Measurements from ENCODE around the gene DOCK2.
"Not testable (repeated sequence)": the region's sequence is repeated elsewhere in the genome, so short reads cannot be mapped to it uniquely, and the experiment has no call there.

The DOCK2 gene

DNA sequence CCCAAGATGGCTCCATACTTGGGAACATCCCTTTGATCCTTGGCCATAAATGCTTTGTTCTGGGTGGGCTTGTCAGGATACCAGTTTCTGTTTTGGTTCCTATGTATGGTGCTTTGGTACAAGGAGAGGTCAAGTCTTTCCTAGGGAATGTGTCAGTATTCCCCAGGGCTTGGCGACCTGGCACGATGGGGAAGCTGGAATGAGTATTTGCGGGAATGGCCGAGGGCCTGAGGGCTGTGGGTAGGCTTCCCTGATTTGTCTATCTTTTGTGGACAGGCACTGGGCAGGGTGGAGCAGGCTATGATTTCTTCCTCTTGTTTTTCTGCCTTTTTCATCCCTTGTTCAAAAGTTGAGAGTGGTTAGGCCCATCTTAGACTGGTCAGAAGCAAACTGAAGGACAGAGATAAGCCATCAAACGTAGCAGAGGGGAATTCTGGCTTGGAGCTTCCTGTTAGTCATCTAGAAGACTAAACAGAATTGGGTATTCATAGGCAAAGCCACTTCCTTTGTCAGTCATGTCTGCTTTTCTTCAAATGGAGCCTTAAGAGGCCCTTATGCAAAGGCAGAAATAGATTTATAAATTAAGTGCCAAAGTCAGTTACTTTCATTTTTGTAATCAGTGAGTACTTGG is 13.7 kb downstream of the DOCK2 start:
- Mint-ChIP-seq H3K27me3 (no peaks in the 10 kb centered on the region), H3K36me3 (peaks cover 26% of the 10 kb centered on the region), H3K4me3 (peak overlapping the region; percentile 70), H3K27ac (peak overlapping the region; percentile 95), H3K9me3 (no peaks in the 10 kb centered on the region), H3K4me1 (peaks cover 86% of the 10 kb centered on the region)
- no peak for DNase-seq (ENCODE audit: low spot score in 2 of 2)
- peak; percentile 59 for ATAC-seq (ENCODE audit: low read depth)

DNA sequence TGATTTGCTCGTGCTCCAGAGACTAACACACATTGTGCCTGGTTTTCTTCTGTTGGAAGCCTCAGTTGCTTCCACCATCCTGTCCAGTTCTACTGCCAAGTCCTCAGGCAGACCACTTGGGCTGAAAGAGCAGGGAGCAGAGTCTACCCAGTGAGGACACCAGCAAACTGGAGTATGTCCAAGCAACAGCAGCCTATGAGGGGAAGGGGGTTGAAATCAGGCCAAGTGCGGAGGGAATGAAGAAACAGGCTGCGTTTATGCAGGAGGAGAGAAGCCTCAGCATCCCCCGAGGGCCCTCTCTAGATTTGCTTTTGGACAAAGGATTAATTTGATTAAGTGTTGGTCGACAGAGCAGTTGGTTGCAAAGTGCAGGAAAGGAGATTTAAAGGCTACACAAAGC is 14.5 kb downstream of the DOCK2 start:
- H3K4me1 Mint-ChIP-seq: peaks cover 82% of the 10 kb centered on the region
- peak overlapping the region; percentile 95 for H3K27ac Mint-ChIP-seq
- peaks cover 29% of the 10 kb centered on the region for H3K36me3 Mint-ChIP-seq
- no peaks in the 10 kb centered on the region for H3K27me3 Mint-ChIP-seq
- H3K4me3 Mint-ChIP-seq: peak overlapping the region; percentile 49
- ATAC-seq (ENCODE audit: low read depth) (no peak), DNase-seq (ENCODE audit: low spot score in 2 of 2) (no peak)
- no peaks in the 10 kb centered on the region for H3K9me3 Mint-ChIP-seq

DNA sequence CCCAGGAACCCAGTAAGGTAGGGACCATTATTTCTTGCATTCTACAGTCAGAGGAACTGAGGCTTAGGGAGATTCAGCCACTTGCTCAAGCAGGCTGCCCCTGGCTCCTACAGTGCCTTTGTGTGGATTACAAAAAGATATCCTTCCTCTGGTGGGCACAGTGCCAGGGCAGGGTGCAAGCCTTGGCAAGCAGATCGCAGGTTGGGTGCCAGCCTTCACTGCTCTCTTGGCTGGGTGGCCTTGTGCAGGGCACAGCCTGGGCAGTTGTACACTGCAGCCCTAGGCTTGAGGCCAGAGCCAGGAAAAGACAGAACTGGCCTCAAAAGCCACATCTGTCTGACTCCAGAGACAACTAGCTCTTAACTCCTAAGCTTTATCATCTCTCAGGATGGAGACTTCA is 15.0 kb downstream of the DOCK2 start:
- peaks cover 81% of the 10 kb centered on the region for H3K4me1 Mint-ChIP-seq
- H3K27ac Mint-ChIP-seq: peak overlapping the region; percentile 95
- no peak overlapping the region for H3K4me3 Mint-ChIP-seq
- H3K27me3 Mint-ChIP-seq: no peaks in the 10 kb centered on the region
- ATAC-seq (ENCODE audit: low read depth): no peak
- H3K9me3 Mint-ChIP-seq: no peaks in the 10 kb centered on the region
- peaks cover 29% of the 10 kb centered on the region for H3K36me3 Mint-ChIP-seq
- no peak for DNase-seq (ENCODE audit: low spot score in 2 of 2)

DNA sequence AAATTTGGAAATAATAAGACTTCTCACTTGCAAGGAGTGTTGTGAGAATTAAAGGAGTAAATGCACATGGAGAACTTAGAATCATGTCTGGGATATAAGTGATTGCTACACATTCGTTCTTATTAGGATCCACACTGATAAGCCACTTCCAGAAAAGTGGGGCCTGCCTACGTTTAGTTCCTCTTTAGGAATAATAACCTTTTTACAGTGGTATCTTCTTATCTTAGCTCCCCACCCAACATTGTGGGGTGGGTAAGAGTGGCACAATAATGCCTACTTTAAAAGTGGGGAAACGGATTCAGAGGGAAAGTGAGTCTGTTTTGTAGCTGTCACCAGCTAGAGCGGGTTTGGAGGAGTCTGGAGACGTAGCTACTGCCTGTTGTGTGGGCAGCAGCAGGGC is 16.0 kb downstream of the DOCK2 start:
- Mint-ChIP-seq H3K9me3 (no peaks in the 10 kb centered on the region), H3K4me3 (no peak overlapping the region), H3K27ac (peak overlapping the region; percentile 70), H3K36me3 (peaks cover 27% of the 10 kb centered on the region), H3K27me3 (no peaks in the 10 kb centered on the region), H3K4me1 (peaks cover 71% of the 10 kb centered on the region)
- ATAC-seq (ENCODE audit: low read depth) (no peak), DNase-seq (ENCODE audit: low spot score in 2 of 2) (no peak)

DNA sequence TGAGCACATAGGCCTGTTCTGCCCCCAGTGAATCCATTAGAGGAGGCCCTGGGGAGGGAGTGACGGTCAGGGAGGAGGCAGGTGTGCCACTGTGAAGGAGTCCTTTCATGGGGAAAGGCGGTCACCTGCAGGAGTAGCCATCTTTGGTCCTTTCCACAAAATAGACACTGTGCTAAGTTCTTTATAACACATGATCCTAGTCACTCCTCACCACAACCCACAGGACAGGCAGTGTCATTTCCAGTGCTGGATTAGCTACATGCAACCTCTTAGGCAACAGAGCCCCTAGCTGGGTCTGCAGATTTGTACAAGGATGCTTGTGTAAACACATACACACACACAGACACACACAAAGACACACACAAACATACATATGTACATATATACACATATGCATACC is 18.3 kb downstream of the DOCK2 start:
- no peaks in the 10 kb centered on the region for H3K27me3 Mint-ChIP-seq
- peaks cover 33% of the 10 kb centered on the region for H3K36me3 Mint-ChIP-seq
- H3K27ac Mint-ChIP-seq: peak overlapping the region; percentile 67
- no peaks in the 10 kb centered on the region for H3K9me3 Mint-ChIP-seq
- ATAC-seq (ENCODE audit: low read depth) (no peak), DNase-seq (ENCODE audit: low spot score in 2 of 2) (no peak)
- H3K4me3 Mint-ChIP-seq: no peak overlapping the region
- H3K4me1 Mint-ChIP-seq: peaks cover 53% of the 10 kb centered on the region

DNA sequence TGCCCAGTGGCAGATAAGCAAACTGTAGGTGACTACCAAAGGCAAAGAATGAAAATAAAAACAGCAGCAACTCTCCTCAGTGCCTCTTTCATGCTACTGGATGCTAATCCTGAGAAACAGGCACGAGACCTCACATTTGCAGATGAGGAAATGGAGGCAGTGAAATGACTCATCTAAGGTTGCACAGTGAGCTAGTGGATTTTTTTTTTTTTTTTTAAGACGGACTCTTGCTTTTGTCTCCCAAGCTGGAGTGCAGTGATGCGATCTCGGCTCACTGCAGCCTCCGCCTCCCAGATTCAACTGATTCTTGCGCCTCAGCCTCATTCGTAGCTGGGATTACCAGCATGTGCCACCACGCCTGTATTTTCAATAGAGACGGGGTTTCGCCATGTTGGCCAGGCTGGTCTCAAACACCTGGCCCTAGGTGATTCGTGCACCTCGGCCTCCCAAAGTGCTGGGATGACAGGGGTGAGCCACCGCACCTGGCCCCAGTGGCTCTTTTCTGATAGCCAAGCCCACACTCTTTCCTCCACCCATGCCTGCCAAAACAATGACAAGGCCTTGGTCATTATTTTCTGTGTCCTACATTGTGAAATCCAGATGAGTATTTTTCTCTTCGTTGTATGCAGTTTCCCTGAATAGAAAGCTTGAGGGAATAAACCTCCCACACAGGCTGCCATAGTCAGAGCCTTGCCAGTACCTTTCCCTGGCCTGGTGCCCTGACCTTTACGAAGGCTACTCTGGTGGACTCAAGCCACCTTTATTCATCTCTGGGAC is 19.2 kb downstream of the DOCK2 start:
- Mint-ChIP-seq H3K9me3 (peaks cover under 1% of the 10 kb centered on the region), H3K27me3 (no peaks in the 10 kb centered on the region), H3K27ac (peak overlapping the region; percentile 67), H3K36me3 (peaks cover 38% of the 10 kb centered on the region), H3K4me1 (peaks cover 44% of the 10 kb centered on the region), H3K4me3 (peak overlapping the region; percentile 11)
- DNase-seq (ENCODE audit: low spot score in 2 of 2) (no peak), ATAC-seq (ENCODE audit: low read depth) (peak; percentile 49)

DNA sequence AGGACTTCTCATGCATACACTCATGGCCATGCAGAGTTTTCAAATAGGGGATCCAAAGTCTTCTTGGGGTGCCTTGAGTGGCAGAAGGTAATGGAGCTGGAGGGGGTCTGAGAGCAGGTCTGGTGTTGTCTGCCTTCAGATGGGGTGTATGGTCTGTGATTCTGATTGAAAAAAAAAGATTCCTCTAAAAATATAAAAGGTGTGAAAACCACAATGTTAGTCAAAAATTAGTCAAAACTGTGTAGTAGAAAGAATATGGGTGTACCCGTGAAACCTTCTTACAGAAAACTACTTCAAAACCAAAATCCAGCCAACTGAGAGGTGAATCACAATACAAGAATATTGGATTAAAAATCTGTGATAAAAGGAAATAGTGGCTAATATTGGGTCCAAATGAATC is 20.1 kb downstream of the DOCK2 start:
- Mint-ChIP-seq H3K36me3 (peaks cover 43% of the 10 kb centered on the region), H3K27ac (peak overlapping the region; percentile 67), H3K4me3 (no peak overlapping the region)

DNA sequence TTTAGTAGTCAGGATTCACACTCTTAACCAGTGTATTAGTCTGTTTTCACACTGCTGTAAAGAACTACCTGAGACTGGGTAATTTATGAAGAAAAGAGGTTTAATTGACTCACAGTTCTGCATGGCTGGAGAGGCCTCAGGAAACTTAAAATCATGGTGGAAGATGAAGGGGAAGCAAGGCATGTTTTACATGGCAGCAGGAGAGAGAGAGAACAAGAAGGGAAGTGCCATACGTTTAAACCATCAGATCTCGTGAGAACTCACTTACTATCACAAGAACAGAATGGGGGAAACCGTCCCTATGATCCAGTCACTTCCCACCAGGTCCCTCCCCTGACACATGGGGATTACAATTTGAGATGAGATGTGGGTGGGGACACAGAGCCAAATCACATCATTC is 25.4 kb downstream of the DOCK2 start:
- Mint-ChIP-seq H3K4me1 (peaks cover 21% of the 10 kb centered on the region), H3K36me3 (peaks cover 44% of the 10 kb centered on the region)
- H3K27me3 Mint-ChIP-seq; H3K4me3 Mint-ChIP-seq; ATAC-seq (ENCODE audit: low read depth); DNase-seq (ENCODE audit: low spot score in 2 of 2); H3K9me3 Mint-ChIP-seq; H3K27ac Mint-ChIP-seq: not testable (repeated sequence)

More for the DNA sequence above, 20.1 kb downstream of the DOCK2 start:
- peaks cover 39% of the 10 kb centered on the region for H3K4me1 Mint-ChIP-seq
- DNase-seq (ENCODE audit: low spot score in 2 of 2) (no peak), ATAC-seq (ENCODE audit: low read depth) (no peak)
- peaks cover 5% of the 10 kb centered on the region for H3K9me3 Mint-ChIP-seq
- no peaks in the 10 kb centered on the region for H3K27me3 Mint-ChIP-seq

DNA sequence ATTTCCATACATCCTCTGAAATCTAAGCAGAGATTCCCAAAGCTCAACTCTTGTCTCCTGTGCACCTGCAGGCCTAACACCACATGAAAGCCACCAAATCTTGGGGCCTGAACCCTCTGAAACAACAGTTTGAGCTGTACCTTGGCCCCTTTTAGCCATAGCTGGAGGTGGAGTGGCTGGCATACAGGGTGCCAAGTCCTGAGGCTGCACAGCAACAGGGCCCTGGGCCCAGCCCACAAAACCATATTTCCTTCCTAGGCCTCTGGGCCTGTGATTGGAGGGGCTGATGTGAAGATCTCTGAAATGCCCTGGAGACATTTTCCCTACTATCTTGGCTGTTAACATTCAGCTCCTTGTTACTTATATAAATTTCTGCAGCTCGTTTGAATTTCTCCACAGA is 26.5 kb downstream of the DOCK2 start:
- no peak overlapping the region for H3K4me3 Mint-ChIP-seq

DNA sequence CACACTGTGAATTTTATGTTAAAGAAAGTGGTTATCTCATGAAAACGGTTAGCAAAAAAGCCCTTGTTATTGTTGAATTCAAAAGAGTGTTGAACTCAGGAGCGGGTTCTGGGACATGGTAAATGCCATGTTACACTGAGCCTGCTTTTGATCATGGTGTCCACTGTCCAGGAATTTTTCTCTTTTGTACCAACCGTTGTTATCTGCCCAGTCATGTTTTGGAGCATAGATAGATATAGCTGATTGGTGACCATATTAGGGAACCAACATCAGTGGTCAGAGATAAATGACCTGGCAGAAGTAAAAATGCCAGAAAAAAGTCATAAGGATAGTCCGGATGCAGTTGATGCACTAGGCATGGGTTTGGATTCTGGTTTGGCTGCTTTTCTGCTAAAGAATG is 29.3 kb downstream of the DOCK2 start:
- peaks cover 7% of the 10 kb centered on the region for H3K9me3 Mint-ChIP-seq
- peaks cover 39% of the 10 kb centered on the region for H3K36me3 Mint-ChIP-seq
- H3K27me3 Mint-ChIP-seq: no peaks in the 10 kb centered on the region
- no peak overlapping the region for H3K27ac Mint-ChIP-seq
- DNase-seq (ENCODE audit: low spot score in 2 of 2) (no peak), ATAC-seq (ENCODE audit: low read depth) (no peak)
- no peak overlapping the region for H3K4me3 Mint-ChIP-seq
- peaks cover 48% of the 10 kb centered on the region for H3K4me1 Mint-ChIP-seq

More for the DNA sequence above, 26.5 kb downstream of the DOCK2 start:
- DNase-seq (ENCODE audit: low spot score in 2 of 2) (no peak), ATAC-seq (ENCODE audit: low read depth) (no peak)
- Mint-ChIP-seq H3K9me3 (peaks cover 8% of the 10 kb centered on the region), H3K27me3 (no peaks in the 10 kb centered on the region), H3K4me1 (peaks cover 30% of the 10 kb centered on the region), H3K27ac (no peak overlapping the region), H3K36me3 (peaks cover 43% of the 10 kb centered on the region)

DNA sequence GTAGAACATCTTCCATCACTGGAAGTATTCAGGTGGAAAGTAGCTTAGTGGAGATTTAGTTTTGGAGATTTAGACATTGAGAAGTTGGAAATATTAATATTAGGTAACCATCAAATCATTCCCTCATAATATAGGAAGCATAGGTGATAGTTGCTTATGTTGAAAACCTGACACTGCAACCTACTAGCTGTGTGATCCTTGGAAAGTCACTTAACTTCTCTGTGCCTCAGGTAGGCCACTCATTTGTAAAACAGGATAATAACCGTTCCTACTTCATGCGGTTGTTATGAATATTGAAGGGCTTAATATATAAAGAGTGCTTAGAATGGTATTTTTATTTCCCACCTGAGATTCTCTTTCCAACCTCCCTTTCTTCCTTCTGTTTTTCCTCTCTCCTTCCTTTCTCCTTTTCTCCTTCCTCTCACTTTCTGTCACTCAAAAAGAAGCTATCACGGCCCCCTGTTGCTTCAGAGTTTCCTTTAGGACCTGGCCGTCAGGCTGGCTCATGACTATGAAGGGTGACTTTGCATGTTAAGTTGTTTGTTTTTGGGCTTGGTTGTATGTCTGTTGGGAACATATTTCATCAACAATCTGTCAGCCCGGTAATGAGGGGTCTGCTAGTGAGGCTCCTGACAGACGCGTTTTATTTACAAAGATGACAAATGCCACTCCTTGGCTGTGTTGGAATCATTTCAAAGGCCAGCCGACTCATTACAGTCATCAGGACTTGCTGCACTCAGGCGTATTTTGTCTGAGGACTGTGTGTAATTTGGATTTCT is 31.0 kb downstream of the DOCK2 start:
- Mint-ChIP-seq H3K36me3 (peaks cover 25% of the 10 kb centered on the region), H3K4me3 (no peak overlapping the region), H3K27ac (peak overlapping the region; percentile 54), H3K9me3 (peaks cover 3% of the 10 kb centered on the region), H3K4me1 (peaks cover 48% of the 10 kb centered on the region), H3K27me3 (no peaks in the 10 kb centered on the region)
- ATAC-seq (ENCODE audit: low read depth): no peak
- no peak for DNase-seq (ENCODE audit: low spot score in 2 of 2)

DNA sequence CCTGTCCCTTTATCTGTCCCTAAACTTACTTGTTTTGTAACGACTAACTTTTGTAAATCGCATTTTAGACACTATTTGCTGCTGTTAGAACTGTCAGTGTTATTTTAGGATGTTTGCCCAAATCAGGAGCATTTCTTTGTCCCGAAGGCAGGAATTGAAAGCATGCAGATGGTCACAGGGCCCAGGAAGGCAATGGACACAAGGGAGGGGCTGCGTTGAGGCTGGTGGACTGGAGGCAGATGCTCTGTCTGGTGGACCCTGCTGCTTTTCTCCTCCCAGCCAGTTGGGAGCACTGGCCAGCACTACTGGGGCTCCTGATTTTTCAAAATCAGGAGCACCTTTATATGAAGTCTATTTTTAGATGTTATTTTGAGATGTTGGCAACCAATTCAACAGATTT is 31.7 kb downstream of the DOCK2 start:
- H3K4me3 Mint-ChIP-seq: no peak overlapping the region
- H3K36me3 Mint-ChIP-seq: peaks cover 21% of the 10 kb centered on the region
- ATAC-seq (ENCODE audit: low read depth) (no peak), DNase-seq (ENCODE audit: low spot score in 2 of 2) (no peak)
- peaks cover 45% of the 10 kb centered on the region for H3K4me1 Mint-ChIP-seq
- peaks cover 3% of the 10 kb centered on the region for H3K9me3 Mint-ChIP-seq
- no peaks in the 10 kb centered on the region for H3K27me3 Mint-ChIP-seq
- H3K27ac Mint-ChIP-seq: no peak overlapping the region

DNA sequence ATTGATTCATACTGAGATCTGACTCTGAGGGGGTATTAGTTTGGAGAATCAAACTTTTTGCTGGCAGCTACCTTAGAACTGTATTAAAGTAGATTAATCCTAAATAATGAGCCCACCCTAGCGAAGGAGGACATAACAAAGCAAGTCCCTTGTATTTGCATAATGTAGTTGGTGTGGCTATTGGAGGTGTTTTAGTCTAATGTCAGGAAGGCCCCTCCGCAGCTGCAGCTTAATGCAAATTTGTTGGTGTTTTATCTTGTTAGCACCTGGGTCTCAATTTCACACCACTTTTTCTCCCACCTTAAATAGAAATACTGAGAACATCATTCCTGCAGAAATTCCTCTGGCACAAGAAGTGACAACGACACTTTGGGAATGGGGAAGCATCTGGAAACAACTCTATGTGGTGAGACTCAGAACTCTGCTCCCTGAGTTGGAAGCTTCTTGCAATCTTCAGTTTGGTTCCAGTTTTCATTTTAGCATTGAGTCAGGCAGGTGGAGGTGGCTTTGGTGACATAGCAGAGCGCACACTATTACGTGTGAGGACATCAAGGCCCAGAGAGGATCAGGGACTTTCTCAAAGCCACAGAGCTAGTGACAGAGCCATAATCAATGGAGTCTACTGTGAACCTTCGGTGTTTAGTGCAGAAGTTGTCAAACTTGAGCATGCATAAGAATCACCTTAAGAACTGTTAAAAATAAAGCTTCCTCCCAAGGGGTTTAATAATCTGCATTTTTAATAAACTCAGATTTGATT is 33.9 kb downstream of the DOCK2 start:
- Mint-ChIP-seq H3K27ac (peak overlapping the region; percentile 91), H3K4me3 (no peak overlapping the region), H3K4me1 (peaks cover 38% of the 10 kb centered on the region), H3K9me3 (no peaks in the 10 kb centered on the region), H3K36me3 (peaks cover 23% of the 10 kb centered on the region), H3K27me3 (no peaks in the 10 kb centered on the region)
- ATAC-seq (ENCODE audit: low read depth) (peak; percentile 95), DNase-seq (ENCODE audit: low spot score in 2 of 2) (no peak)

Measured in memory B cell (primary cell).